SK-N-MC (cell line): ENCODE results near the gene RANBP3L.

ENCODE experiments used
- DNase-seq: peaks from one replicate; pipeline ENCODE4 v3.0.0-alpha.2; 2011; ENCODE audit warnings: low read depth, low spot score
- H3K27ac ChIP-seq: fragments of 200-600 bp; sonication (generic); 2 replicates; pipeline ENCODE4 v1.5.1; 2016; ENCODE audit warnings: mixed run types
- H3K36me3 ChIP-seq: fragments of 200-600 bp; sonication (generic); 2 replicates; pipeline ENCODE4 v1.6.1; 2017; ENCODE audit warnings: antibody characterized with exemption, low read length, mixed read lengths; ENCODE audit not compliant: insufficient read depth
- H3K4me3 ChIP-seq: fragments of 200-600 bp; sonication (generic); 2 replicates; pipeline ENCODE4 v1.5.1; 2016
- H3K9ac ChIP-seq: fragments of 200-600 bp; sonication (generic); 2 replicates; pipeline ENCODE4 v1.8.0; 2017; ENCODE audit warnings: mixed run types, mixed read lengths; ENCODE audit not compliant: insufficient read length
- H3K9me3 ChIP-seq: fragments of 200-600 bp; sonication (generic); 2 replicates; pipeline ENCODE4 v1.6.1; 2017; ENCODE audit warnings: low read depth, mild to moderate bottlenecking, antibody characterized with exemption, low read length, moderate library complexity, mixed read lengths
- EZH2 ChIP-seq: fragments of 200-600 bp; sonication (generic); IDR thresholded peaks from one replicate; pipeline ENCODE4 v1.6.1; 2017; ENCODE audit warnings: antibody characterized with exemption
- FOXP2 ChIP-seq: optimal IDR thresholded peaks from 2 replicates; pipeline ENCODE3; 2011; ENCODE audit warnings: mild to moderate bottlenecking, moderate library complexity; ENCODE audit not compliant: insufficient read depth; ENCODE audit errors: extremely low read length, control extremely low read depth
- POLR2AphosphoS5 ChIP-seq: IDR thresholded peaks from 2 replicates; pipeline ENCODE4 v1.6.1; 2012; ENCODE audit warnings: mild to moderate bottlenecking, low read depth, low read length, borderline replicate concordance

The RANBP3L gene

GRCh38 chr5:36241631-36242533 is 59.8 kb downstream of the RANBP3L start, which contains the start of gene NADK2:
TSS of gene NADK2 (minus strand) at chr5:36241925. CDS start at chr5:36241798, 127 bp downstream.
- peak within 1 kb of the TSS; percentile 90 for H3K4me3 ChIP-seq
- no peaks in the 10 kb centered on the region for H3K36me3 ChIP-seq
- DNase-seq, result peak; percentile 59
- no peaks in the 10 kb centered on the region for H3K9me3 ChIP-seq
- TF ChIP-seq FOXP2 (peak; percentile 99), POLR2AphosphoS5 (peak; percentile 64), EZH2 (no peak)
- H3K27ac ChIP-seq, result peak within 1 kb of the TSS; percentile 84
- H3K9ac ChIP-seq, result peak within 1 kb of the TSS; percentile 94

DNA sequence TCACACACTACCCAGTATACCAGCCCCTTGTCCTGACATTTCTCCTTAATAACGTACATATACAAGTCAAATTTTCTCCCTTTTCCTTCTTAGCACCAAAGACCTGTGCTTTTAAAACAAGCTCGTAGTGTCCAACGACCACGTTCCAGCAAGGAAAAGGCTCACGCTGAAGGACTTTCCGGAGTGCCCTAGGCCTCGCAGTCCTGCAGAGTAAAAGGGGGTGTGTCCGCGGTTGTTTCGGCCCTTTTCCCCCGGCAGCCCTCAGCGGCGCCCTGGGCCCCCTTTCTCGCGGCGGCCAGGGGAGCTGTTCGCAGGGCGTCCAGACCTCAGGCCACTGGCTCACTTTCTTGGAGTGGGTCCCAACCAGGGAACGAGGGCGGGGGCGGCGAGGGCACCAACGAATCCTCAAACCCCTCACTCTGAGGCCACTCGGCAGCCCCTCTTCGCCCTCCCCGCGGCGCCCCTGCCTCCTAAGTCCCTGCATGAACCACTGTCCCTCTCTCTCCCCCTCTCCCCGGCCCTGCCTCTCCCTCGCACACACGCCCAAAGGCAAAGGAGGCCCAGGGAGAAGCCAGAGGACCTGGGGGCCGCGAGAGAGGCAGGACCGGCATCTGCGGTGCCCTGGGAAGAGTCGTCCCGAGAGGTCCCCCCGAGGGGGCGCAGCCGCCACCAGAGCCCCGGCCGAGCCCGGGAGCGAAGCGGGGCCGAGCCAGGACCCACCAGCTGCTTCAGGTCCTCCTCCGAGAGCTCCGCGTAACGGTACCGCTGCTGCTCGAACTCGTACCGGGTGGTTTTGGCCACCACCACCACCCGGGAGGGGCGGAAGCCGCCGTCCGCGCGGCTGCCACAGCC is 60.7 kb downstream of the RANBP3L start:
- Histone ChIP-seq H3K9me3 (no peaks in the 10 kb centered on the region), H3K9ac (peak overlapping the region; percentile 94), H3K36me3 (no peaks in the 10 kb centered on the region), H3K4me3 (peak overlapping the region; percentile 90), H3K27ac (peak overlapping the region; percentile 84)
- no peak for TF ChIP-seq POLR2AphosphoS5
- TF ChIP-seq FOXP2, result no peak
- no peak for TF ChIP-seq EZH2
- DNase-seq, result no peak

DNA sequence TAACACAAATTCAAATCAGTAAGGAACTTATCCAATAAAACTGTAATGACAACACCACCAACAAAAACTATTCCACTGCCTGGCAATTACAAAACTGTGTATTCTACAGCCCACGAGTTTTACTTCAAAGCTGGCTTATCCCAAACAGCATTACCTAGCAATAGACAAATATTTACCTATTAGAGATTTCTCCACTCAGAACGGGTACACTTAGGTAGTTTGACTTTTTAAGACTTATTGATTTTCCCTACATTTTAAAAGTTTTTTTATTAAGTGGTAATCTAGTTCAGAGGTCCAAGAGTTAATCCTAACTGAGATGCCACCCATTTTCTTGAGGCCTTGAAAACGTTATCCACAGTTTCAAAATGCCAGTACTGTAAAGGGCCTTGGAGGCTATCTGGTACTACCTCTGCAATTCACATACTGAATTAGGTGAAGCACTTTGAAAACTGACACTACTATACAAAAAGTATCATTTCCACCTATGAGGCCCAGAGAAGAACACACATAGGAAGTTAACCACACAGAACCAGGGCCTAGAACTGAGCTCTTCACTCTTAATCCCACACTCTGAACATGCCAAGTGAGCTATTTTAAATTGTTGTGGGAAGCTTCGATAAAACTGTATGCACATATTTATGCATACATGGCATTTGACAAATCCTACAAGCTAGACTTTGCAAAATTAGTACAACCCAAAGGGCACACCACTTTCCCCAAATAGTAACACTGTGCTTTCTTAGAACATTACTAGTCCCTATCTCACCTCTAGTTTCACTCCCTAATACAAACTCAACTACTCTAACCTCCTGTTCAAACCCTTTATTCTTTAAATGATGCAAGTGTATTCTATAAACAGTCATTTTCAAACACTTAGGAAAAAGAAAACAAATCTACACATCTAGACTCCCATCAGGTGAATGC is 62.1 kb downstream of the RANBP3L start:
- Histone ChIP-seq H3K4me3 (peak overlapping the region; percentile 90), H3K9ac (peak overlapping the region; percentile 94), H3K9me3 (no peaks in the 10 kb centered on the region), H3K36me3 (no peaks in the 10 kb centered on the region), H3K27ac (peak overlapping the region; percentile 84)
- no peak for DNase-seq
- TF ChIP-seq EZH2 (no peak), POLR2AphosphoS5 (no peak), FOXP2 (no peak)

GRCh38 chr5:36238502-36239295 is 63.0 kb downstream of the RANBP3L start:
- peak overlapping the region; percentile 84 for H3K27ac ChIP-seq
- H3K4me3 ChIP-seq, result peak overlapping the region; percentile 90

GRCh38 chr5:36237751-36238150 is 64.0 kb downstream of the RANBP3L start:
- Histone ChIP-seq H3K36me3 (no peaks in the 10 kb centered on the region), H3K27ac (peak overlapping the region; percentile 84), H3K4me3 (peak overlapping the region; percentile 90; the same call in 1 of the 2 replicates), H3K9ac (no peak overlapping the region), H3K9me3 (no peaks in the 10 kb centered on the region)
- TF ChIP-seq FOXP2, result no peak
- TF ChIP-seq POLR2AphosphoS5, result no peak
- TF ChIP-seq EZH2, result no peak
- DNase-seq, result no peak

More at GRCh38 chr5:36238502-36239295, 63.0 kb downstream of the RANBP3L start:
- no peak for TF ChIP-seq POLR2AphosphoS5
- no peak for TF ChIP-seq FOXP2
- no peak for TF ChIP-seq EZH2
- Histone ChIP-seq H3K9me3 (no peaks in the 10 kb centered on the region), H3K9ac (peak overlapping the region; percentile 94), H3K36me3 (no peaks in the 10 kb centered on the region)
- DNase-seq, result no peak

DNA sequence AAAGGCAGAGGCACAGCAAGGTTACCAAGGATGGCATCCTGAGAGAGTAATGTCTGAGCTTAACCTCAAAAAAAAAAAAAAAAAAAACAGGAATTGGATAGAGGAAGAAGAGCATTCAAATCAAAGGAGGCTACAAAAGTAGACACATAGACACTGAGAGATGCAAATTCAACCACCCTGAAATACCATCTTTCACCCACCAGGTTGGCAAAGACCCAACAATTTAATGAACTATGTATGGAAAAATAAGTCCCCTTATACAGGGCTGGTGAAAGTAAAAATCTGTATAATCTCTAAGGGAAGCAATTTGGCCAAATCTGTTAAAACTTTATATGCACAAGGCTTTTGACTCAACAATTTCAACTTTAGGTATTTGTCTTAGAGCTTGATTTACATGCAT is 64.9 kb downstream of the RANBP3L start:
- Histone ChIP-seq H3K4me3 (0 out of 2 replicates have a peak overlapping the region, but pooled peaks have one; percentile 5), H3K9me3 (no peaks in the 10 kb centered on the region), H3K36me3 (no peaks in the 10 kb centered on the region), H3K27ac (peak overlapping the region; percentile 84), H3K9ac (no peak overlapping the region)
- peak; percentile 60 for DNase-seq
- TF ChIP-seq FOXP2, result no peak
- TF ChIP-seq EZH2, result no peak
- no peak for TF ChIP-seq POLR2AphosphoS5

DNA sequence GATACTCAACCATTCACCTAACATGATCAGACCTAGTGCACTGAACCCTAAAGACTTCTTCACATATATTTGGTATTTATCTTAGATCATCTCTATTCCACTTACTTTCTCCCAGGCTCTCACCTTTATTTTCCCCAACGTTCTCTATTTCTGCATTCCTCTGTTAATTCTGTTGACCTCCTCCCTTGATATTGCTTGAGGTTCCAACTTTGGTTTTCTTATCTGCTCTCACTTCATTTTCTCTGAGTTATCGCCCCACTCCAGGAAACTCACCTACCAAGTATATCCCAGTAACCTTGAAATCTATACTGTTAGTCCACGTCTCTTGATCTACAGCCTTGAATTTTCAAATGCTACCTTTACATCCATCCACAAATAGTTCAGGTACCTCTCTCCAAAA is 69.2 kb downstream of the RANBP3L start:
- Histone ChIP-seq H3K9me3 (no peaks in the 10 kb centered on the region), H3K27ac (no peak overlapping the region), H3K9ac (no peak overlapping the region), H3K36me3 (no peaks in the 10 kb centered on the region), H3K4me3 (no peak overlapping the region)
- TF ChIP-seq EZH2 (no peak), POLR2AphosphoS5 (no peak), FOXP2 (no peak)
- DNase-seq, result no peak
